GM21423 (cell line): Measurements from ENCODE around the gene VEGFA.

Experiments used
- ATAC-seq: cut with Tn5 transposase; IDR thresholded peaks from one replicate; pipeline ENCODE4 v1.9.1; 2021; ENCODE audit warnings: mild to moderate bottlenecking, moderate library complexity; ENCODE audit not compliant: unreplicated experiment

The VEGFA gene

GRCh38 chr6:43771858-43772680 lies 2.1 kb downstream of the VEGFA start:
- ATAC-seq: no peak

- ATAC-seq: no peak
Observed at GRCh38 chr6:43772681-43773049, 2.7 kb downstream of the VEGFA start.

- ATAC-seq: no peak
Observed at GRCh38 chr6:43773050-43773979, 3.3 kb downstream of the VEGFA start.

GRCh38 chr6:43773980-43774775 lies 4.2 kb downstream of the VEGFA start:
- no peak for ATAC-seq

- no peak for ATAC-seq
Observed at GRCh38 chr6:43774776-43775534, 4.9 kb downstream of the VEGFA start.

- ATAC-seq: no peak
Observed at GRCh38 chr6:43775535-43775885, 5.5 kb downstream of the VEGFA start.

- ATAC-seq: no peak
Observed at GRCh38 chr6:43776115-43776798, 6.2 kb downstream of the VEGFA start.

- no peak for ATAC-seq
Observed at GRCh38 chr6:43776799-43777776, 7.1 kb downstream of the VEGFA start.

GRCh38 chr6:43778131-43778855 lies 8.3 kb downstream of the VEGFA start:
- no peak for ATAC-seq

GRCh38 chr6:43778976-43779851 lies 9.2 kb downstream of the VEGFA start:
- no peak for ATAC-seq

GRCh38 chr6:43779852-43780236 lies 9.8 kb downstream of the VEGFA start:
- no peak for ATAC-seq

GRCh38 chr6:43780293-43780692 lies 10.3 kb downstream of the VEGFA start:
- ATAC-seq: no peak

- ATAC-seq: no peak
Observed at GRCh38 chr6:43780941-43781928, 11.2 kb downstream of the VEGFA start.

- no peak for ATAC-seq
Observed at GRCh38 chr6:43781941-43782704, 12.1 kb downstream of the VEGFA start.
